NOMO-1 (cell line): Measurements from ENCODE around the gene GTPBP10.

Experiments used
- DNase-seq, 2 experiments: peaks; one replicate each; lab custom pipeline; 2025; ENCODE audit not compliant: unreplicated experiment in 2 of 2; lab: John Stamatoyannopoulos, UW

Gene GTPBP10

GRCh38 chr7:90425376-90425775 lies 78.9 kb downstream of the GTPBP10 start:
- DNase-seq: no peak

- DNase-seq: no peak
These were observed 84.3 kb downstream of the GTPBP10 start for GRCh38 chr7:90430614-90431460.

DNA sequence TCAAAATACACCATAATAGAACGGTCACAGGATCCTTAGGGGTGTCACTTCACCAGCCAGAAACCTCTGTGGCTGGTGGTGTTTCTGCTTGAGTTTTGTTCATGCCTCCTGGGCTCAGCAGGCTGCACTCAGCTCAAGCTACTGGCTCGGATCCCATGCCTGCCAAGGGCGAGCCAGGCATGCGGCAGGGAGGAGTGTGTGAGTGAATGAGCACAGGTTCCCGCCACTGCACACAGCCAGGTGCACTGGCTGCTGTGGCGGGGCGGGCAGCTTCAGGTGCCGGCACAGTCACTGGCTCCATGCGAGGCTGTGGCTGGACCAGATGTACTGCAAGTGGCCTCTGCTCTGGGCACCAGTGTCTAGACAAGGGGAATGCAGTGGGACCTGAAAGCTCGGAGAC lies 86.2 kb downstream of the GTPBP10 start:
- no peak for DNase-seq

DNA sequence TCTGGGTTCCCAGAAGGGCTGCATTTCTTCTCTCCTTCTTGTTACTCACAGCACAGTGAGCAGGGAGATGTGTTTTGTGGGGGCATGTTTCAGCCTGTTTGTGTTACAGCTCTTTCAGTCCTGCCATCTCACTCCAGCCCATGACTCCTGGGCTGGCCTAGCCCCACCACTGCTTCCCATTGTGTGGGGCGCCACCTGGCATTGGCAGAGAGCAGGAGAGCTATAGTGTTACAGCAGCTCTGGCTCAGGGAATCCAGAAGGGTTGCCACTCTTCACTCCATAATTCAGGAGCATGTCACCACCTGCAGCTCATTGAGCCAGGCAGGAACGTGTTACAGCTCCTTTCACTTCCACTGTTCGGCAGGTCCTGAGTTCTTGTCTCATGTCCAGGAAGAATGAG lies 86.7 kb downstream of the GTPBP10 start:
- no peak for DNase-seq
